Measurements from ENCODE around the gene C4orf50. TPM values are rescaled to one million over a fixed set of nuclear protein-coding genes. Genes with fewer than 3 reads are reported as not detected.

The C4orf50 gene
- total and polyA plus RNA-seq, 7 donors, result under 0.01 to 0.83 (median 0.43) TPM; not detected in 1

- peaks cover 0 to 2% (median 0%) of the 10 kb centered on the region in 3 donors for H3K27me3 ChIP-seq
- no peak for DNase-seq
- WGBS, 2 donors, result 65 to 72% methylated on average over 4 of the region's 4 CpGs
- no peak overlapping the region for H3K4me3 ChIP-seq
- no peaks in the 10 kb centered on the region for H3K9me3 ChIP-seq
- no peak overlapping the region for H3K27ac ChIP-seq
- intact Hi-C loops (cut with DNase I), result no loop called here
- H3K36me3 ChIP-seq, result no peaks in the 10 kb centered on the region
- TF ChIP-seq EP300 (IDR thresholded peaks at IDR 0.05) (no peak), POLR2A (IDR thresholded peaks at IDR 0.05) (no peak), CTCF (IDR thresholded peaks at IDR 0.05) (no peak), POLR2AphosphoS5 (IDR thresholded peaks at IDR 0.05) (no peak)
- peaks cover 0 to 3% (median 0%) of the 10 kb centered on the region in 4 donors for H3K4me1 ChIP-seq
These were observed 15.2 kb upstream of the C4orf50 start for GRCh38 chr4:6033381-6033780.

GRCh38 chr4:6032249-6033244, 14.3 kb upstream of the C4orf50 start:
- H3K27me3 ChIP-seq, result peaks cover 0 to 4% (median 0%) of the 10 kb centered on the region in 3 donors
- 60 to 73% methylated on average over 11 of the region's 11 CpGs for WGBS, 2 donors
- no peak for TF ChIP-seq CTCF (IDR thresholded peaks at IDR 0.05)
- TF ChIP-seq POLR2AphosphoS5 (IDR thresholded peaks at IDR 0.05), result no peak
- no peak for TF ChIP-seq EP300 (IDR thresholded peaks at IDR 0.05)
- no peak for TF ChIP-seq POLR2A (IDR thresholded peaks at IDR 0.05)
- no peak overlapping the region for H3K27ac ChIP-seq
- H3K4me3 ChIP-seq, result no peak overlapping the region
- no peak for DNase-seq
- intact Hi-C loops (cut with DNase I), result no loop called here
- no peaks in the 10 kb centered on the region for H3K9me3 ChIP-seq
- peaks cover 0 to 3% (median 0%) of the 10 kb centered on the region in 4 donors for H3K4me1 ChIP-seq
- no peaks in the 10 kb centered on the region for H3K36me3 ChIP-seq

- TF ChIP-seq POLR2A (IDR thresholded peaks at IDR 0.05), result no peak
- WGBS, 2 donors, result 50 to 59% methylated on average over 5 of the region's 5 CpGs
- no peaks in the 10 kb centered on the region for H3K9me3 ChIP-seq
- no peak overlapping the region for H3K4me3 ChIP-seq
- intact Hi-C loops (cut with DNase I), result no loop called here
- no peak for DNase-seq
- no peak overlapping the region for H3K27ac ChIP-seq
- H3K36me3 ChIP-seq, result no peaks in the 10 kb centered on the region
- H3K4me1 ChIP-seq, result peaks cover 0 to 3% (median 0%) of the 10 kb centered on the region in 4 donors
- peaks cover 0 to 4% (median 0%) of the 10 kb centered on the region in 3 donors for H3K27me3 ChIP-seq
These were observed 13.6 kb upstream of the C4orf50 start for GRCh38 chr4:6031846-6032245.

GRCh38 chr4:6030679-6031078, 12.4 kb upstream of the C4orf50 start:
- H3K4me1 ChIP-seq, result peaks cover 0 to 3% (median 0%) of the 10 kb centered on the region in 4 donors
- 79 to 89% methylated on average over 7 of the region's 7 CpGs for WGBS, 2 donors
- no peaks in the 10 kb centered on the region for H3K9me3 ChIP-seq
- H3K36me3 ChIP-seq, result no peaks in the 10 kb centered on the region
- no peak overlapping the region for H3K4me3 ChIP-seq
- H3K27me3 ChIP-seq, result peaks cover 0 to 4% (median 0%) of the 10 kb centered on the region in 3 donors
- intact Hi-C loops (cut with DNase I), result no loop called here
- TF ChIP-seq EP300 (IDR thresholded peaks at IDR 0.05) (no peak), CTCF (IDR thresholded peaks at IDR 0.05) (no peak), POLR2AphosphoS5 (IDR thresholded peaks at IDR 0.05) (no peak), POLR2A (IDR thresholded peaks at IDR 0.05) (no peak)
- H3K27ac ChIP-seq, result no peak overlapping the region
- DNase-seq, result no peak

- no peak for TF ChIP-seq CTCF (IDR thresholded peaks at IDR 0.05)
- no peak for TF ChIP-seq POLR2AphosphoS5 (IDR thresholded peaks at IDR 0.05)
- no peak for TF ChIP-seq EP300 (IDR thresholded peaks at IDR 0.05)
- no peak for TF ChIP-seq POLR2A (IDR thresholded peaks at IDR 0.05)
- DNase-seq, result no peak
- WGBS, 2 donors, result 70 to 77% methylated on average over 6 of the region's 6 CpGs
- no peak overlapping the region for H3K27ac ChIP-seq
- peaks cover 0 to 4% (median 0%) of the 10 kb centered on the region in 3 donors for H3K27me3 ChIP-seq
- H3K4me1 ChIP-seq, result peaks cover 0 to 3% (median 0%) of the 10 kb centered on the region in 4 donors
- H3K36me3 ChIP-seq, result no peaks in the 10 kb centered on the region
- no peak overlapping the region for H3K4me3 ChIP-seq
- intact Hi-C loops (cut with DNase I), result no loop called here
- no peaks in the 10 kb centered on the region for H3K9me3 ChIP-seq
These were observed 11.0 kb upstream of the C4orf50 start for GRCh38 chr4:6029254-6029653.

All from sigmoid colon (tissue), 7 donors.